Prostate gland (tissue), 2 donors: ENCODE data around the gene TMEM81.

Source experiments
- CTCF ChIP-seq, 4 experiments: fragments of 200-600 bp in 2 of 4; fragments of 450-650 bp in 2 of 4; sonication (generic) in 2 of 4; IDR thresholded peaks; 1 replicate in 3 of 4; 2 replicates in 1 of 4; pipeline ENCODE4 v1.5.1; 2016 to 2019; ENCODE audit warnings: antibody characterized with exemption in 4 of 4, mild to moderate bottlenecking in 2 of 4, moderate library complexity in 2 of 4
- POLR2A ChIP-seq: fragments of 450-650 bp; IDR thresholded peaks from one replicate; pipeline ENCODE4 v1.6.1; 2016; ENCODE audit warnings: antibody characterized with exemption, mild to moderate bottlenecking
- POLR2AphosphoS5 ChIP-seq: sonication (generic); formaldehyde crosslinking; IDR thresholded peaks from one replicate; pipeline ENCODE4 v1.6.1; 2017; ENCODE audit warnings: antibody characterized with exemption

- TF ChIP-seq CTCF (IDR thresholded peaks at IDR 0.05) (no peak), POLR2A (no peak), POLR2AphosphoS5 (no peak)
These were observed 19.4 kb downstream of the TMEM81 start for GRCh38 chr1:205064741-205065316.
